ENCODE measurements around the gene NDFIP1. TPM values are rescaled to one million over a fixed set of nuclear protein-coding genes. Genes with fewer than 3 reads are reported as not detected.

NDFIP1 gene
- total and polyA plus RNA-seq, 2 of the 4 experiments (the other 2 are of a cell fraction) = 7.7 to 15.4 TPM

DNA sequence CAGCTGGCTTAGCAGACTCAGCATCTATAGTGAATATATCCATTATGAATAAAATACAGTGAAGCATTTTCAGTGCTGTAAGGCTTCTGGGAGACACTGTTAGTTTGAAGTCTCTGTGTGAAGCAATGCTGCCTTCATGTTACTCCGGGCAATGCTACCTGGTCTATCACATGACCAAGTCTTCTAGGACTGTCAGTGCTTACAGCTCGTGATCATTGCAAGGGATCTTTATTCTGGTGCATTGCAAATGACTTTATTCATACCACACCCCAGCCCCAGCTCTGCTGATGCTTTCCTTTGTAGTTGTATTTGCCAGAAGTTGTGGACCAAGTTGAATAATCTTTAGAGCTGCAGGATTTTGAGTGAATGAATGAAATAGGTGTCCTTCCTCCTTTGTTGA lies 21.9 kb upstream of the NDFIP1 start:
- Histone ChIP-seq H3K27me3 (ENCODE audit: control insufficient read depth, insufficient read depth, low read length) (peaks cover 25% of the 10 kb centered on the region), H2AK9ac (replicated peaks; ENCODE audit: low read depth, low read length, poor library complexity) (no peak overlapping the region), H3K4ac (ENCODE audit: low read depth, low read length) (no peak overlapping the region), H3K79me1 (ENCODE audit: low read depth in 1 of 2, low read length in 2 of 2) (no peaks in the 10 kb centered on the region), H3K36me3 (ENCODE audit: control insufficient read depth, insufficient read depth, low read length) (no peaks in the 10 kb centered on the region), H3K56ac (ENCODE audit: extremely low read depth, insufficient read depth, low read length) (no peak overlapping the region), H3K4me3 (ENCODE audit: insufficient read depth, low read depth, low read length) (no peak overlapping the region), H3K23ac (ENCODE audit: low read depth, low read length) (no peak overlapping the region), H3K4me1 (ENCODE audit: control insufficient read depth, insufficient read depth, low read length) (no peaks in the 10 kb centered on the region), H4K91ac (ENCODE audit: insufficient read depth, low read depth, low read length) (no peak overlapping the region), H3K27ac (ENCODE audit: insufficient read depth, low read length) (no peak overlapping the region), H4K20me1 (ENCODE audit: insufficient read depth, low read length) (no peaks in the 10 kb centered on the region), H2BK120ac (ENCODE audit: low read depth, low read length) (no peak overlapping the region), H2BK20ac (ENCODE audit: low read depth, low read length) (no peak overlapping the region), H3K4me2 (ENCODE audit: low read depth, low read length) (no peak overlapping the region), H2BK15ac (ENCODE audit: low read depth, low read length) (no peak overlapping the region), H2AK5ac (ENCODE audit: low read depth, low read length) (no peak overlapping the region), H3K18ac (ENCODE audit: low read depth, low read length) (no peak overlapping the region), H4K8ac (ENCODE audit: low read depth in 2 of 2, low read length in 2 of 2) (no peak overlapping the region), H3K9me1 (ENCODE audit: insufficient read depth, low read length) (no peaks in the 10 kb centered on the region), H3K9ac (ENCODE audit: low read depth, low read length) (no peak overlapping the region), H3K9me3 (ENCODE audit: control insufficient read depth, insufficient read depth, low read length) (no peaks in the 10 kb centered on the region), H3K14ac (replicated peaks; ENCODE audit: low read depth, low read length) (no peak overlapping the region), H2AFZ (replicated peaks; ENCODE audit: low read length, poor library complexity) (no peak overlapping the region), H4K5ac (ENCODE audit: low read depth, low read length) (no peak overlapping the region), H2BK5ac (ENCODE audit: low read depth, low read length, poor library complexity, severe bottlenecking) (no peak overlapping the region)
- intact Hi-C loops (cut with micrococcal nuclease) = no loop called here
- WGBS, 2 experiments (ENCODE audit: extremely low coverage in 2 of 2, insufficient read length in 1 of 2) = no CpG with 5 or more reads among the region's 2 CpGs
- ATAC-seq (ENCODE audit: low read depth) (no peak), DNase-seq (no peak)
- TF ChIP-seq CEBPB (IDR thresholded peaks at IDR 0.05; ENCODE audit: low read depth, low read length) = no peak
- no peak for TF ChIP-seq MAFK (IDR thresholded peaks at IDR 0.05; ENCODE audit: low read depth, low read length)
- TF ChIP-seq POLR2A (IDR thresholded peaks at IDR 0.05; ENCODE audit: low read depth, low read length) = no peak
- no peak for TF ChIP-seq MXI1 (IDR thresholded peaks at IDR 0.05; ENCODE audit: borderline replicate concordance, low read depth, low read length)
- TF ChIP-seq NFE2L2 (IDR thresholded peaks at IDR 0.05; ENCODE audit: low read depth, low read length) = no peak
- no peak for TF ChIP-seq RFX5 (IDR thresholded peaks at IDR 0.05; ENCODE audit: low read depth, low read length)
- TF ChIP-seq, protein P1, sequence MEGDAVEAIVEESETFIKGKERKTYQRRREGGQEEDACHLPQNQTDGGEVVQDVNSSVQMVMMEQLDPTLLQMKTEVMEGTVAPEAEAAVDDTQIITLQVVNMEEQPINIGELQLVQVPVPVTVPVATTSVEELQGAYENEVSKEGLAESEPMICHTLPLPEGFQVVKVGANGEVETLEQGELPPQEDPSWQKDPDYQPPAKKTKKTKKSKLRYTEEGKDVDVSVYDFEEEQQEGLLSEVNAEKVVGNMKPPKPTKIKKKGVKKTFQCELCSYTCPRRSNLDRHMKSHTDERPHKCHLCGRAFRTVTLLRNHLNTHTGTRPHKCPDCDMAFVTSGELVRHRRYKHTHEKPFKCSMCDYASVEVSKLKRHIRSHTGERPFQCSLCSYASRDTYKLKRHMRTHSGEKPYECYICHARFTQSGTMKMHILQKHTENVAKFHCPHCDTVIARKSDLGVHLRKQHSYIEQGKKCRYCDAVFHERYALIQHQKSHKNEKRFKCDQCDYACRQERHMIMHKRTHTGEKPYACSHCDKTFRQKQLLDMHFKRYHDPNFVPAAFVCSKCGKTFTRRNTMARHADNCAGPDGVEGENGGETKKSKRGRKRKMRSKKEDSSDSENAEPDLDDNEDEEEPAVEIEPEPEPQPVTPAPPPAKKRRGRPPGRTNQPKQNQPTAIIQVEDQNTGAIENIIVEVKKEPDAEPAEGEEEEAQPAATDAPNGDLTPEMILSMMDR (conservative IDR thresholded peaks at IDR 0.05; ENCODE audit: low read depth, low read length) = no peak
- TF ChIP-seq, protein P2, sequence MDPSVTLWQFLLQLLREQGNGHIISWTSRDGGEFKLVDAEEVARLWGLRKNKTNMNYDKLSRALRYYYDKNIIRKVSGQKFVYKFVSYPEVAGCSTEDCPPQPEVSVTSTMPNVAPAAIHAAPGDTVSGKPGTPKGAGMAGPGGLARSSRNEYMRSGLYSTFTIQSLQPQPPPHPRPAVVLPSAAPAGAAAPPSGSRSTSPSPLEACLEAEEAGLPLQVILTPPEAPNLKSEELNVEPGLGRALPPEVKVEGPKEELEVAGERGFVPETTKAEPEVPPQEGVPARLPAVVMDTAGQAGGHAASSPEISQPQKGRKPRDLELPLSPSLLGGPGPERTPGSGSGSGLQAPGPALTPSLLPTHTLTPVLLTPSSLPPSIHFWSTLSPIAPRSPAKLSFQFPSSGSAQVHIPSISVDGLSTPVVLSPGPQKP (IDR thresholded peaks at IDR 0.05; ENCODE audit: borderline replicate concordance, low read depth, low read length) = no peak
- no peak for TF ChIP-seq BHLHE40 (IDR thresholded peaks at IDR 0.05; ENCODE audit: low read depth, low read length)
- TF ChIP-seq MAZ (IDR thresholded peaks at IDR 0.05; ENCODE audit: borderline replicate concordance, low read depth, low read length) = no peak
- no peak for TF ChIP-seq SMC3 (IDR thresholded peaks at IDR 0.05; ENCODE audit: low read depth, low read length)
- no peak for TF ChIP-seq CHD1 (IDR thresholded peaks at IDR 0.05; ENCODE audit: low read depth, low read length)
- TF ChIP-seq RCOR1 (IDR thresholded peaks at IDR 0.05; ENCODE audit: insufficient replicate concordance, low read length) = no peak
- ChIA-PET CTCF (interaction anchor here (0.6 kb wide), 1 partner anchor 80 kb away, joined by 4 read pairs; no protein-coding TSS in a partner anchor), POLR2A (ENCODE audit: unreplicated experiment) (no interaction called here)
- no TSS peak for BruUV-seq (replicated peaks)
- dilution Hi-C loops (cut with HindIII; ENCODE audit: low sequenced_read_pairs, unreplicated experiment) = no loop called here
- in situ Hi-C loops (cut with MboI; ENCODE audit: low sequenced_read_pairs) = no loop called here
